GM10847 (cell line): Measurements from ENCODE around the gene OR8I2.

Source experiments
- POLR2A ChIP-seq: IDR thresholded peaks from 2 replicates; pipeline ENCODE4 v1.6.1; 2011; ENCODE audit not compliant: insufficient read length; ENCODE audit errors: extremely low read depth

Gene OR8I2

GRCh38 chr11:56093008-56093407 is at the start of gene OR8I2:
OR8I2 (plus strand) TSS chr11:56093308; CDS start chr11:56093308, 0 bp downstream.
- no peak for TF ChIP-seq POLR2A

GRCh38 chr11:56045538-56045937 is 47.6 kb upstream of the OR8I2 start:
- no peak for TF ChIP-seq POLR2A

GRCh38 chr11:56048480-56048879 is 44.6 kb upstream of the OR8I2 start:
- no peak for TF ChIP-seq POLR2A

GRCh38 chr11:56049487-56049886 is 43.6 kb upstream of the OR8I2 start:
- no peak for TF ChIP-seq POLR2A

GRCh38 chr11:56066980-56067379 is 26.1 kb upstream of the OR8I2 start:
- TF ChIP-seq POLR2A: no peak

- TF ChIP-seq POLR2A: no peak
Measured at GRCh38 chr11:56089697-56090096, 3.4 kb upstream of the OR8I2 start.

GRCh38 chr11:56103210-56103737 is 10.2 kb downstream of the OR8I2 start, which contains the start of gene OR8H2:
OR8H2 (plus strand) TSS chr11:56103687; CDS start chr11:56105043, 1,356 bp downstream.
- TF ChIP-seq POLR2A: no peak

GRCh38 chr11:56122073-56122472 is 29.0 kb downstream of the OR8I2 start, which contains the start of gene OR8H3:
OR8H3 (plus strand) TSS chr11:56122373; CDS start chr11:56122373, 0 bp downstream.
- TF ChIP-seq POLR2A: no peak

GRCh38 chr11:56140151-56140661 is 47.1 kb downstream of the OR8I2 start, which contains the start of gene OR8J3:
OR8J3 (minus strand) TSS chr11:56140201; CDS start chr11:56137718, 2,483 bp downstream.
- no peak for TF ChIP-seq POLR2A
